GM12865 (cell line): ENCODE results near the gene ZGLP1.
"Not testable (repeated sequence)": the region's sequence is repeated elsewhere in the genome, so short reads cannot be mapped to it uniquely, and the experiment has no call there.

Experiments used
- DNase-seq: peaks from one replicate; pipeline ENCODE4 v3.0.0; 2010; ENCODE audit warnings: low read depth
- H3K4me3 ChIP-seq: 2 replicates; pipeline ENCODE4 v1.5.1; 2011; ENCODE audit warnings: mild to moderate bottlenecking, low read depth, low read length, control low read depth
- TF ChIP-seq, protein P1 (sequence below): IDR thresholded peaks from 2 replicates; pipeline ENCODE4 v1.5.1; 2011; ENCODE audit warnings: low read length, control low read depth, low read depth, inconsistent platforms; ENCODE audit not compliant: insufficient read depth; ENCODE audit errors: missing control alignments

The ZGLP1 gene

DNA sequence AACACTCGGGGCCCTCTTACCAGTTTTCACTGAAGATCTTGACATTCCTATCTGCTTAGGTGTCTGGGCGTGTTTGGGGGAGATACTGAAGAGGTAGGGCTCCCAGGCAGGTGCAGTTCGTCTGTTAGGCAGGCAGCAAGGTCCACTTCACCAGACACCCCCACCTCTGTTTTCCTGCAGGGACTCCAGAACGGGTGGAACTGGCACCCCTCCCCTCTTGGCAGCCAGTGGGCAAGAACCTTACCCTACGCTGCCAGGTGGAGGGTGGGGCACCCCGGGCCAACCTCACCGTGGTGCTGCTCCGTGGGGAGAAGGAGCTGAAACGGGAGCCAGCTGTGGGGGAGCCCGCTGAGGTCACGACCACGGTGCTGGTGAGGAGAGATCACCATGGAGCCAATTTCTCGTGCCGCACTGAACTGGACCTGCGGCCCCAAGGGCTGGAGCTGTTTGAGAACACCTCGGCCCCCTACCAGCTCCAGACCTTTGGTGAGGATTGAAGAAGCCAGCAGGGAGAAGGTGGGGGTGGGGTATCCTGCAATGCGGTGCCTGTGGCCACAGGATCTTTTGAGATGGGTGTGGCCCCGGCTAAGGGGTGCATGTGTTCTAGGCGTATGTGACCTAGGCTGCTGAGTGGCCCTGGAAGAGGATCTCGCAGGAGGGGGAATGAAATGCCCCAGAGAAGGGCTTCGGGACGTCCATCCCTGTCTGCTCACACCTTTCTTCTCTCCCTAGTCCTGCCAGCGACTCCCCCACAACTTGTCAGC lies 26.1 kb downstream of the ZGLP1 start:
- no peak overlapping the region for H3K4me3 ChIP-seq
- TF ChIP-seq, protein P1, sequence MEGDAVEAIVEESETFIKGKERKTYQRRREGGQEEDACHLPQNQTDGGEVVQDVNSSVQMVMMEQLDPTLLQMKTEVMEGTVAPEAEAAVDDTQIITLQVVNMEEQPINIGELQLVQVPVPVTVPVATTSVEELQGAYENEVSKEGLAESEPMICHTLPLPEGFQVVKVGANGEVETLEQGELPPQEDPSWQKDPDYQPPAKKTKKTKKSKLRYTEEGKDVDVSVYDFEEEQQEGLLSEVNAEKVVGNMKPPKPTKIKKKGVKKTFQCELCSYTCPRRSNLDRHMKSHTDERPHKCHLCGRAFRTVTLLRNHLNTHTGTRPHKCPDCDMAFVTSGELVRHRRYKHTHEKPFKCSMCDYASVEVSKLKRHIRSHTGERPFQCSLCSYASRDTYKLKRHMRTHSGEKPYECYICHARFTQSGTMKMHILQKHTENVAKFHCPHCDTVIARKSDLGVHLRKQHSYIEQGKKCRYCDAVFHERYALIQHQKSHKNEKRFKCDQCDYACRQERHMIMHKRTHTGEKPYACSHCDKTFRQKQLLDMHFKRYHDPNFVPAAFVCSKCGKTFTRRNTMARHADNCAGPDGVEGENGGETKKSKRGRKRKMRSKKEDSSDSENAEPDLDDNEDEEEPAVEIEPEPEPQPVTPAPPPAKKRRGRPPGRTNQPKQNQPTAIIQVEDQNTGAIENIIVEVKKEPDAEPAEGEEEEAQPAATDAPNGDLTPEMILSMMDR, result no peak
- DNase-seq, result no peak

DNA sequence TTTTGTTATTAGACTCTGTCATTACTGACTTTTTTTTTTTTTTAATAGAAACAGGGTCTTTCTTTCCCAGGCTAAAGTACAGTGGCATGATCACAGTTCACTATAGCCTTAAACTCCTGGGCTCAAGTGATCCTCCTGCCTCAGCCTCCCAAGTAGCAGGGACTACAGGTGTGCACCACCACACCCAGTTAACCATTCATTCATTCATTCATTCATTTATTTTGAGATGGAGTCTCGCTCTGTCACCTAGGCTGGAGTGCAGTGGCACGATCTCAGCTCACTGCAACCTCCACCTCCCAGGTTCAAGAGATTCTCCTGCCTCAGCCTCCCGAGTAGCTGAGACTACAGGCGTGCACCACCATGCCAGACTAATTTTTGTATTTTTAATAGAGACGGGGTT lies 27.6 kb downstream of the ZGLP1 start:
- H3K4me3 ChIP-seq, DNase-seq: not testable (repeated sequence)

DNA sequence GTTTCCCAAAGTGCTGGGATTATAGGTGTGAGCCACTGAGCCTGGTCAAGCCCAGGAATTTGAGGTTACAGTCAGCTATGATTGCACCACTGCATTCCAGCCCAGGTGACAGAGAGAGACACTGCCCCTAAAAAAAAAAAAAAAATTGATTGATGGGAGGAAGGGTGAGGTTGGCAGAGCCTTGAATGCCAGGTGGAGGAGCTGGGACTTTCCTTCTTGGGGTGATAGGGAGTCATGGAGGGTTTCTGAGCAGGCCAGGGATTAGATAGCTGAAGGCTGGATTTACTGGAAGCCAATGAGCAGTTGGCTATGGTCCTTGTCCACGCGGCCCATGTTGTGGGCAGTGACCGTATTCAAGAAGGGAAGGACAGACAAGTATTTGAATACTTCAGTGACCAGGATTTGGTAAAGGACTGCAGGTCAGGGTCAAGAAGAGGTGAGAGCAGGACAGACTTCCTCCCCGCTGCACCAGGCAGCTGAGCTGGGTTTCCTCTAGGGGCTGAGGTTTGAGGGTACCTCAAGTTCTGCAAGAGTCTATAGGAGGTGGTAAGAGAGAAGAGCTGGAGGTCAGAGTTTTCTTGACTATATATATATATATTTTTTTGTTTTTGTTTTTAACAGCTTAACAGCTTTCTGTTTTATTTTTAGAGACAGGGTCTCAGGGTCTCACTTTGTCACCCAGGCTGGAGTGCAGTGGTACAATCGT lies 29.7 kb downstream of the ZGLP1 start:
- no peak overlapping the region for H3K4me3 ChIP-seq
- TF ChIP-seq, protein P1, result no peak
- no peak for DNase-seq

DNA sequence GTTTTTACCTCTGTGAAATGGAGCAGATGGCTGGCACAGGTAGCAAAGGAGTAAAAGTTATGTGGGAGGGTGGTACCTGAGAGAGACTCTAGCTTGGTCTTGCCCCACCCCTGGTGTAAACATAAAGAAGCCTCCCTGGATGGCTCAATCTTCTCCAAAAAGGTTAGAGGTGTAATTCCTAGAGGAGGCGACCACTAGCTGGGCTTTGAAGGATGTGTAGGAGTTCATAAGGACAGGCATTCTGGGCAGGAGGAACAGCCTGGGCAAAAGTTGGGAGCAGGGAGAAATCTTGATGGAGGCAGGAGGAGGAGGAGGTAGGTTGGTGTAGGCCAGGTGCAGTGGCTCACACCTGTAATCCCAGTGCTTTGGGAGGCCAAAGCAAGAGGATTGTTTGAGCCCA lies 30.7 kb downstream of the ZGLP1 start:
- TF ChIP-seq, protein P1, result no peak
- DNase-seq, result no peak

DNA sequence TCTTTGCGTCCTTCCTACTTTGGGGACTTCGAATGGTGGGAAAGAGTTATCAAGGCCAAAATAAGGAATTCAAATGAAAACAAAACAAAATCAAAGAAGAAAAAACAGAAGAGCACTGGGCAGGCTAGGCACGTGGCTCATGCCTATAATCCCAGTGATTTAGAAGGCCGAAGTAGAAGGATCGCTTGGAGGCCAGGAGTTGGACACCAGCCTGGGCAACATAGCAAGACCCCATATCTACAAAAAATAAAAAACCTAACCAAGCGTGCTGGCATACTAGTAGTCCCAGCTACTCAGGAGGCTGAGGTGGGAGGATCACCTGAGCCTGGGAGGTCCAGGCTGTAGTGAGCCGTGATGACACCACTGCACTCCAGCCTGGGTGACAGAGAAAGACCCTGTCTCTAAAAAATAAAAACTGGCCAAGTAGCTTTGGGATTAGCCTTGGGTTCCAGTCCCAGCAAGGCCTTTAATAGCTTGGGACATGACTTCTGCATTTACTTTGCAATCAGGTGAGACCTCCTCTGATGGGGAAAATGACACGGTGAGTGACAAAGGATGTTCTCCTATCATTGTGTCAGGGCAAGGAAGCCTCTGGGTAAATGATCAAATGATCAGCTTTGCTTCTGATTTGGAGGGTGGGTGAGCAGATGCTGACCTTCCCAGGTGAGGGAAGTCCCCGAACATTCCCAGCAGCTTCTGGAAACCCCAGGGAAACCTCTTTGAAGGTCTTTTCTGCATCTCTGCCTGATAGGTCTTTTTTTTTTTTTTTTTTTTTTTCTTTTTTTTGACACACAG lies 31.6 kb downstream of the ZGLP1 start:
- no peak for DNase-seq
- TF ChIP-seq, protein P1, result no peak
- no peak overlapping the region for H3K4me3 ChIP-seq

More for the DNA sequence above, 30.7 kb downstream of the ZGLP1 start:
- H3K4me3 ChIP-seq, result no peak overlapping the region

DNA sequence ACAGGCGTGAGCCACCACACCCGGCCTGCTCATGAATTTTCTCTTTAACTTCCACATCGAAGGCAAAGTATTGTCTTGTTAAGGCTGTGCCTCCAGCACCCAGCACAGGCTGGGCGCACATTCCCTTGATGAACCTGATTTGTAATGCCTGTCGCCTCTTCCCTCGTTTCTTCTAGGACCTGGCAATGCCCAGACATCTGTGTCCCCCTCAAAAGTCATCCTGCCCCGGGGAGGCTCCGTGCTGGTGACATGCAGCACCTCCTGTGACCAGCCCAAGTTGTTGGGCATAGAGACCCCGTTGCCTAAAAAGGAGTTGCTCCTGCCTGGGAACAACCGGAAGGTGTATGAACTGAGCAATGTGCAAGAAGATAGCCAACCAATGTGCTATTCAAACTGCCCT lies 35.0 kb downstream of the ZGLP1 start:
- H3K4me3 ChIP-seq, result peak overlapping the region; percentile 69
- TF ChIP-seq, protein P1, result no peak
- DNase-seq, result no peak

DNA sequence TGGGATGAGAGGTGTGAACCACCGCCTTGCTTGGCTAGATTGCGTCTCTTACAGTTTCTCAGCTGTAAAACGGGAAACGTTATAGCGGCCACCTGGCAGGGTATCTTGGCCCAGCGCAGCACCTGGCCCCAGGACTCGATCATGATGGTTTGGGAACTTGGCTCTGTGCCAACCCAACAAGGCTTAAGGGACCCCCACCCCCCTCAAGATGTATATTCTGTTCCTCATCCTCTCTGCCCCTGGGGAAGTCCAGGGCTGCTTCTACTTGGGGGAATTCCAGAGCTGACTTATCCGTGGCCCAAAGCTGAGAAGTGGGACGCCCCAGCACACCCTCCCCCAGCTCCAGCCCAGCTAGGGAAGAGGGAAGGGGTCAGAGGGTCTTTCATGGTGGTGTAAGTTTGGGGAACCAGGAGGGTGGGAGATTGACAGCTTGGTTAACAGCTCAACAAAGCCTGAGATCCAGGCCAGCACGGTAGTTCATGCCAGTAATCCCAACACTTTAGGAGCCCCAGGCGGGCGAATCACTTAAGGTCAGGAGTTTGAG lies 38.0 kb downstream of the ZGLP1 start:
- H3K4me3 ChIP-seq, result peak overlapping the region; percentile 69
- peak; percentile 92 for DNase-seq
- TF ChIP-seq, protein P1, result no peak
